Tibial nerve (tissue), 4 donors: ENCODE measurements around the gene NKD1.

ENCODE experiments used
- EP300 ChIP-seq, 2 donors: sonication (generic); formaldehyde crosslinking; IDR thresholded peaks; one replicate each; pipeline ENCODE4 v1.6.1; 2017; ENCODE audit warnings: antibody characterized with exemption in 2 of 2, mild to moderate bottlenecking in 1 of 2
- POLR2A ChIP-seq, 2 donors: fragments of 450-650 bp; IDR thresholded peaks; one replicate each; pipeline ENCODE4 v1.6.1; 2017; ENCODE audit warnings: antibody characterized with exemption in 2 of 2, mild to moderate bottlenecking in 2 of 2, moderate library complexity in 2 of 2
- TF ChIP-seq, protein P1 (sequence below), 5 experiments: fragments of 200-600 bp in 3 of 5; fragments of 450-650 bp in 2 of 5; sonication (generic) in 3 of 5; IDR thresholded peaks; one replicate each; pipeline ENCODE4 v1.5.1; 2016 to 2019; ENCODE audit warnings: antibody characterized with exemption in 5 of 5, mild to moderate bottlenecking in 3 of 5, moderate library complexity in 2 of 5

DNA sequence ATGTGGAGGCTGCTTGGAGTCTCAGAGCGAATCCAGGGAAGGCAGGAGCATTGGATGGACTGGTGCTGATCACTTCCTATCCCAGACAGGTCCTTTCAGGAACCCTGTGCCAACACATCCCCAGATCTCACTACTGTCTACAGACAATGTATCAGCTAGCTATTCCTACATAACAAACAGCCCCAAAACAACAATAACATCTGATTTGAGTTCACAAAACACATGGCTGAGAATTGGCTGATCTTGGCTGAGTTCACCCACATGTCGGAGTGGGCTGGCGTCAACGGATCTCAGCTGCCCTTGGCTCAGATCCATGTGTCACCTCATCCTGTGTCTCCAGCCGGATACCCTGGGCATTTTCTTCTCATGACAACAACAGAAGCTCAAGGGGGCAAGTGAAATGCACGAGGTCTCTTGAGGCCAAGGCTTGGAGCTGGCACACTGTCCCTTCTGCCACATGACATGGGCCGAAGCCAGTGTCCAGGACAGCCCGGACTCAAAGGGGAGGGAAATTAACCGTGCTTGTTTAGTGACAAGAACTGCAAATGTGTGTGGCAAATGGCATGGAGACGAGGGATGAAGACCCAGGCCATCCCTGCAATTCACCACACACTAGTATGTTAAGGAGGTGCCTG is 114.2 kb downstream of the NKD1 start:
- TF ChIP-seq EP300 (IDR thresholded peaks at IDR 0.05) (no peak), POLR2A (IDR thresholded peaks at IDR 0.05) (no peak)
- TF ChIP-seq, protein P1, sequence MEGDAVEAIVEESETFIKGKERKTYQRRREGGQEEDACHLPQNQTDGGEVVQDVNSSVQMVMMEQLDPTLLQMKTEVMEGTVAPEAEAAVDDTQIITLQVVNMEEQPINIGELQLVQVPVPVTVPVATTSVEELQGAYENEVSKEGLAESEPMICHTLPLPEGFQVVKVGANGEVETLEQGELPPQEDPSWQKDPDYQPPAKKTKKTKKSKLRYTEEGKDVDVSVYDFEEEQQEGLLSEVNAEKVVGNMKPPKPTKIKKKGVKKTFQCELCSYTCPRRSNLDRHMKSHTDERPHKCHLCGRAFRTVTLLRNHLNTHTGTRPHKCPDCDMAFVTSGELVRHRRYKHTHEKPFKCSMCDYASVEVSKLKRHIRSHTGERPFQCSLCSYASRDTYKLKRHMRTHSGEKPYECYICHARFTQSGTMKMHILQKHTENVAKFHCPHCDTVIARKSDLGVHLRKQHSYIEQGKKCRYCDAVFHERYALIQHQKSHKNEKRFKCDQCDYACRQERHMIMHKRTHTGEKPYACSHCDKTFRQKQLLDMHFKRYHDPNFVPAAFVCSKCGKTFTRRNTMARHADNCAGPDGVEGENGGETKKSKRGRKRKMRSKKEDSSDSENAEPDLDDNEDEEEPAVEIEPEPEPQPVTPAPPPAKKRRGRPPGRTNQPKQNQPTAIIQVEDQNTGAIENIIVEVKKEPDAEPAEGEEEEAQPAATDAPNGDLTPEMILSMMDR (IDR thresholded peaks at IDR 0.05): no peak
